ENCODE data around the gene KCNN4. TPM values are rescaled to one million over a fixed set of nuclear protein-coding genes. Genes with fewer than 3 reads are reported as not detected.
A peak's percentile ranks its signal among the peaks of the same experiment; 100 is the strongest.

Gene KCNN4
- total RNA-seq, 4 donors from 2014 or later, result 26.5 to 72.2 (median 37.4) TPM; not detected in 1

GRCh38 chr19:43802216-43802951, 21.6 kb upstream of the KCNN4 start, which contains the start of gene LYPD5:
TSS of gene LYPD5 (minus strand) at chr19:43802447. CDS start at chr19:43802380, 67 bp downstream.
- 31 to 77% methylated on average over 5 to 10 of the region's 12 CpGs for WGBS, 2 donors (ENCODE audit: low coverage in 1 of 2)

GRCh38 chr19:43799502-43800142, 18.8 kb upstream of the KCNN4 start:
- Histone ChIP-seq H3K27ac (peak overlapping the region in 3 of 4 donors; percentile 10 to 51 (median 34)), H3K4me3 (no peak overlapping the region), H3K9me3 (no peaks in the 10 kb centered on the region), H3K27me3 (no peaks in the 10 kb centered on the region), H3K4me1 (peaks cover 0 to 16% (median 14%) of the 10 kb centered on the region in 4 donors), H3K36me3 (no peaks in the 10 kb centered on the region)
- WGBS, 2 donors (ENCODE audit: low coverage in 1 of 2), result 54 to 100% methylated on average over 3 to 6 of the region's 6 CpGs
- peak; percentile 60 for DNase-seq
- intact Hi-C loops (cut with DNase I; ENCODE audit: low total_unique reads), result no loop called here
- TF ChIP-seq EP300 (IDR thresholded peaks at IDR 0.05; ENCODE audit: low read depth) (no peak), POLR2AphosphoS5 (IDR thresholded peaks at IDR 0.05) (peak; percentile 16 to 54 (median 19)), CTCF (IDR thresholded peaks at IDR 0.05) (no peak)
- in situ Hi-C loops (cut with MboI; ENCODE audit: low pct_ligation_motif_present in 1 of 4, low pct_unique_long_range_greater_than_20kb in 1 of 4, low sequenced_read_pairs in 3 of 4), result loop anchor here in 1 of 4 donors (25.0 kb wide), 1 partner anchor 362 kb away; no protein-coding TSS in a partner anchor

More at GRCh38 chr19:43802216-43802951, 21.6 kb upstream of the KCNN4 start, which contains the start of gene LYPD5:
- no peaks in the 10 kb centered on the region for H3K36me3 ChIP-seq
- intact Hi-C loops (cut with DNase I; ENCODE audit: low total_unique reads) (no loop called here), in situ Hi-C loops (cut with MboI; ENCODE audit: low pct_ligation_motif_present in 1 of 4, low pct_unique_long_range_greater_than_20kb in 1 of 4, low sequenced_read_pairs in 3 of 4) (loop anchor here in 1 of 4 donors (25.0 kb wide), 1 partner anchor 365 kb away; no protein-coding TSS in a partner anchor)
- no peaks in the 10 kb centered on the region for H3K9me3 ChIP-seq
- H3K4me1 ChIP-seq, result peaks cover 0 to 16% (median 14%) of the 10 kb centered on the region in 4 donors
- no peaks in the 10 kb centered on the region for H3K27me3 ChIP-seq
- DNase-seq, result no peak
- no peak within 1 kb of the TSS for H3K27ac ChIP-seq
- TF ChIP-seq CTCF (IDR thresholded peaks at IDR 0.05), result no peak
- no peak for TF ChIP-seq POLR2AphosphoS5 (IDR thresholded peaks at IDR 0.05)
- no peak for TF ChIP-seq POLR2A (IDR thresholded peaks at IDR 0.05)
- no peak for TF ChIP-seq EP300 (IDR thresholded peaks at IDR 0.05; ENCODE audit: low read depth)
- no peak within 1 kb of the TSS for H3K4me3 ChIP-seq

GRCh38 chr19:43798546-43799409, 18.0 kb upstream of the KCNN4 start:
- H3K36me3 ChIP-seq, result no peaks in the 10 kb centered on the region
- peak overlapping the region; percentile 2 to 58 (median 32) for H3K4me3 ChIP-seq
- peaks cover 0 to 16% (median 14%) of the 10 kb centered on the region in 4 donors for H3K4me1 ChIP-seq
- peaks cover 3% of the 10 kb centered on the region for H3K27me3 ChIP-seq
- in situ Hi-C loops (cut with MboI; ENCODE audit: low pct_ligation_motif_present in 1 of 4, low pct_unique_long_range_greater_than_20kb in 1 of 4, low sequenced_read_pairs in 3 of 4), result no loop called here
- intact Hi-C loops (cut with DNase I; ENCODE audit: low total_unique reads), result no loop called here
- DNase-seq, result peak; percentile 69
- TF ChIP-seq CTCF (IDR thresholded peaks at IDR 0.05) (no peak), POLR2A (IDR thresholded peaks at IDR 0.05) (peak; percentile 47), POLR2AphosphoS5 (IDR thresholded peaks at IDR 0.05) (peak in 1 of 3 donors; percentile 25), EP300 (IDR thresholded peaks at IDR 0.05; ENCODE audit: low read depth) (no peak)
- H3K9me3 ChIP-seq, result no peaks in the 10 kb centered on the region
- peak overlapping the region in 2 of 4 donors; percentile 34 to 51 for H3K27ac ChIP-seq
- 26 to 39% methylated on average over 10 to 69 of the region's 70 CpGs for WGBS, 2 donors (ENCODE audit: low coverage in 1 of 2)

Data from transverse colon (tissue), 4 donors.